ENCODE measurements around the gene BAG3. TPM values are rescaled to one million over a fixed set of nuclear protein-coding genes. Genes with fewer than 3 reads are reported as not detected.

The BAG3 gene
- total and polyA plus RNA-seq, 4 donors: 16.8 to 44.8 (median 35.1) TPM

GRCh38 chr10:119723161-119723560 lies 72.0 kb downstream of the BAG3 start:
- Histone ChIP-seq H3K27me3 (ENCODE audit: control insufficient read depth in 3 of 3, insufficient read depth in 3 of 3, low read length in 2 of 3) (no peaks in the 10 kb centered on the region), H3K36me3 (ENCODE audit: control insufficient read depth in 4 of 4, insufficient read depth in 4 of 4, low read length in 4 of 4) (no peaks in the 10 kb centered on the region), H3K9ac (ENCODE audit: insufficient read depth in 1 of 2, low read length in 2 of 2) (no peak overlapping the region), H3K9me3 (ENCODE audit: control insufficient read depth in 4 of 4, insufficient read depth in 3 of 4, low read length in 3 of 4) (no peaks in the 10 kb centered on the region), H3K27ac (ENCODE audit: low read depth in 1 of 2, low read length in 1 of 2) (no peak overlapping the region), H3K4me1 (ENCODE audit: control insufficient read depth in 5 of 5, insufficient read depth in 5 of 5, low read length in 5 of 5) (peaks cover 0 to 15% (median 4%) of the 10 kb centered on the region in 5 donors), H3K4me3 (no peak overlapping the region)
- DNase-seq: no peak
- TF ChIP-seq CTCF (IDR thresholded peaks at IDR 0.05; ENCODE audit: control extremely low read depth, extremely low read depth): no peak
- ATAC-seq (ENCODE audit: insufficient read depth, low FRiP score): no peak
- 92 to 94% methylated on average over 2 of the region's 2 CpGs for whole genome bisulfite sequencing, 2 donors

DNA sequence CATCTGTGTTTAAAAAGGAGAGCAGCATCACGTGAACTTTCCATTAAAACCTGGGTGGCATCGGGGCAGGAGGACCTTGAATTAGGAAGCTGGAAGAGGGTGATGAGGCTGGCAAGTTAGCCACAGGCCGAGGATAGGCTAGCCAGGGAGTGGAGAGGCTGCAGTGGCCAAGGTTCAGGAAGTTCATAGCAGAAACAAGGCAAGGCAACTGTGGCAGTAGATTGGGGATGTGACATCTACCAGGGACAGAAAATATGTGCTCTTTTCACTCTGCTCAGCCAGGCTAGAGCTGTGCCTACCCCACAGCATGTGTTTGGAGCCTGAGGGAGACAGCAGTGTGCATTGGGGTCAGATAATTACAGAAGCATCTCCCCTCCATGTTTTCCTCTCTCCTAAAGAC lies 72.4 kb downstream of the BAG3 start:
- peaks cover 0 to 15% (median 4%) of the 10 kb centered on the region in 5 donors for H3K4me1 ChIP-seq (ENCODE audit: control insufficient read depth in 5 of 5, insufficient read depth in 5 of 5, low read length in 5 of 5)
- no peak overlapping the region for H3K4me3 ChIP-seq
- TF ChIP-seq CTCF (IDR thresholded peaks at IDR 0.05; ENCODE audit: control extremely low read depth, extremely low read depth): no peak
- no peak overlapping the region for H3K9ac ChIP-seq (ENCODE audit: insufficient read depth in 1 of 2, low read length in 2 of 2)
- H3K27ac ChIP-seq (ENCODE audit: low read depth in 1 of 2, low read length in 1 of 2): peak overlapping the region in 1 of 2 donors; percentile 47
- 82 to 84% methylated on average over 3 of the region's 3 CpGs for WGBS, 2 donors
- H3K36me3 ChIP-seq (ENCODE audit: control insufficient read depth in 4 of 4, insufficient read depth in 4 of 4, low read length in 4 of 4): no peaks in the 10 kb centered on the region
- DNase-seq: no peak
- no peaks in the 10 kb centered on the region for H3K9me3 ChIP-seq (ENCODE audit: control insufficient read depth in 4 of 4, insufficient read depth in 3 of 4, low read length in 3 of 4)
- H3K27me3 ChIP-seq (ENCODE audit: control insufficient read depth in 3 of 3, insufficient read depth in 3 of 3, low read length in 2 of 3): no peaks in the 10 kb centered on the region
- ATAC-seq (ENCODE audit: insufficient read depth, low FRiP score): no peak

GRCh38 chr10:119724593-119725516 lies 73.7 kb downstream of the BAG3 start:
- H3K27me3 ChIP-seq (ENCODE audit: control insufficient read depth in 3 of 3, insufficient read depth in 3 of 3, low read length in 2 of 3): no peaks in the 10 kb centered on the region
- WGBS, 2 donors: 22 to 33% methylated on average over 21 of the region's 21 CpGs
- H3K4me1 ChIP-seq (ENCODE audit: control insufficient read depth in 5 of 5, insufficient read depth in 5 of 5, low read length in 5 of 5): peaks cover 0 to 15% (median 4%) of the 10 kb centered on the region in 5 donors
- no peak for TF ChIP-seq CTCF (IDR thresholded peaks at IDR 0.05; ENCODE audit: control extremely low read depth, extremely low read depth)
- peak; percentile 15 to 77 (median 68) for DNase-seq
- H3K9ac ChIP-seq (ENCODE audit: insufficient read depth in 1 of 2, low read length in 2 of 2): peak overlapping the region in 1 of 2 donors; percentile 82
- peak overlapping the region; percentile 79 to 94 for H3K27ac ChIP-seq (ENCODE audit: low read depth in 1 of 2, low read length in 1 of 2)
- H3K36me3 ChIP-seq (ENCODE audit: control insufficient read depth in 4 of 4, insufficient read depth in 4 of 4, low read length in 4 of 4): no peaks in the 10 kb centered on the region
- H3K9me3 ChIP-seq (ENCODE audit: control insufficient read depth in 4 of 4, insufficient read depth in 3 of 4, low read length in 3 of 4): no peaks in the 10 kb centered on the region
- no peak for ATAC-seq (ENCODE audit: insufficient read depth, low FRiP score)
- peak overlapping the region; percentile 59 for H3K4me3 ChIP-seq
